H1 (cell line): ENCODE measurements around the gene IP6K3. TPM values are rescaled to one million over a fixed set of nuclear protein-coding genes. Genes with fewer than 3 reads are reported as not detected.

Source experiments
- CBX8 ChIP-seq: fragments of 300-800, 300-1000 bp; sonication (generic); IDR thresholded peaks from 2 replicates; pipeline ENCODE4 v1.7.1; 2016; ENCODE audit warnings: low read depth, low read length, borderline replicate concordance
- CREB1 ChIP-seq: IDR thresholded peaks from 2 replicates; pipeline ENCODE4 v1.6.1; 2012; ENCODE audit warnings: inconsistent platforms
- JUN ChIP-seq: IDR thresholded peaks from 2 replicates; pipeline ENCODE4 v1.6.1; 2011; ENCODE audit warnings: low read depth, mild to moderate bottlenecking, improper control_type of control experiment, low read length
- JUND ChIP-seq: IDR thresholded peaks from 2 replicates; pipeline ENCODE4 v1.6.1; 2011; ENCODE audit warnings: mild to moderate bottlenecking, improper control_type of control experiment, low read length
- RFX5 ChIP-seq: IDR thresholded peaks from 2 replicates; pipeline ENCODE4 v1.6.1; 2011; ENCODE audit warnings: low read depth, low read length, improper control_type of control experiment, borderline replicate concordance
- polyA plus RNA-seq, 7 experiments: library from polyadenylated mRNA; depleted of rRNA in 3 of 7; stranded (reverse) in 5 of 7; unstranded in 2 of 7; fragments of >200 nt in 5 of 7; fragments of 200-250 nt in 2 of 7; gene quantifications; 1 replicate in 5 of 7; 2 replicates in 1 of 7; 4 replicates in 1 of 7; pipeline versions ENCODE4 v1.2.1 to v1.2.3, GENCODE V29; 2011 to 2013; ENCODE audit warnings: missing spikeins in 2 of 7, mixed read lengths in 2 of 7
- total RNA-seq: library from RNA; stranded (reverse); fragmentation: NEBNext Ultra II Directional; extraction: Animal tissue kit (Norgen Biotek cat#: 25700); gene quantifications from 2 replicates; pipeline ENCODE4 v1.2.1, GENCODE V29; 2021
- TF ChIP-seq, protein P1 (sequence below): IDR thresholded peaks from 2 replicates; pipeline ENCODE4 v1.6.1; 2012; ENCODE audit warnings: inconsistent platforms
- TF ChIP-seq, protein P2 (sequence below): IDR thresholded peaks from 2 replicates; pipeline ENCODE4 v1.6.1; 2012; ENCODE audit warnings: inconsistent platforms

IP6K3 gene
- total and polyA plus RNA-seq, 2 of the 8 experiments (the other 6 are each of a cell fraction or from before 2014, with no cell fraction given) = 0.22 to 0.73 TPM

DNA sequence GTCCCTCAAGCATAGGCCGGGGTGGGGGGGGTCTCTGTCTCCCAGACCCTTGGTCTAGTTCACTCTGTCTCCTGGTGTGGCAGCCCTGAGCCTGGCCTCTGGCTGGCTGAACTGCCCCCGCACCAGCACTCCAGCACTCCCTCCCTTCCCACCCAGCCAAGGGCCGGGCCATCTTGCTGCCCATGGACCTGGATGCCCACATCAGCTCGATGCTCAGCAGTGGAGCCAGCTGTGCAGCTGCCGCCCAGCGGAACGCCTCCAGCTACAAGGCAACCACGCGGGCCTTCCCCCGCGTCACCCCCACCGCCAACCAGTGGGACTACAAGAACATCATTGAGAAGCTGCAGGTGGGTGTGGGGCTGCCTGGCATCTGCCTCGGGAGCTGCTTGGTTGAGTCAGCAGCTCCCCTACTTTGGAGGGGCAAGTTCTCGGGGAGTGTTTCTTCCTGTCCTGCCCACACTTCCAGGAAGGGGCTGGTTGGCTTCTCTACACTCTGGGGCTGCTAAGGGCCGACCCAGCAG lies 63.6 kb downstream of the IP6K3 start (continued):
- TF ChIP-seq, protein P1, sequence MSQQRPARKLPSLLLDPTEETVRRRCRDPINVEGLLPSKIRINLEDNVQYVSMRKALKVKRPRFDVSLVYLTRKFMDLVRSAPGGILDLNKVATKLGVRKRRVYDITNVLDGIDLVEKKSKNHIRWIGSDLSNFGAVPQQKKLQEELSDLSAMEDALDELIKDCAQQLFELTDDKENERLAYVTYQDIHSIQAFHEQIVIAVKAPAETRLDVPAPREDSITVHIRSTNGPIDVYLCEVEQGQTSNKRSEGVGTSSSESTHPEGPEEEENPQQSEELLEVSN = no peak
- no peak for TF ChIP-seq RFX5
- TF ChIP-seq JUND = no peak
- no peak for TF ChIP-seq CREB1
- TF ChIP-seq JUN = no peak
- TF ChIP-seq, protein P2, sequence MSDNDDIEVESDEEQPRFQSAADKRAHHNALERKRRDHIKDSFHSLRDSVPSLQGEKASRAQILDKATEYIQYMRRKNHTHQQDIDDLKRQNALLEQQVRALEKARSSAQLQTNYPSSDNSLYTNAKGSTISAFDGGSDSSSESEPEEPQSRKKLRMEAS = no peak
- TF ChIP-seq CBX8 = no peak
- TF ChIP-seq, all 59 proteins: peak for 0
